ENCODE measurements around the gene AKR1B1. TPM values are rescaled to one million over a fixed set of nuclear protein-coding genes. Genes with fewer than 3 reads are reported as not detected.

The AKR1B1 gene
- total RNA-seq, 2 experiments from 2014 or later = 75.7 to 167 TPM

GRCh38 chr7:134447383-134447782 lies 11.5 kb downstream of the AKR1B1 start:
- Histone ChIP-seq H3K36me3 (ENCODE audit: insufficient read depth, low read length) (peaks cover 95% of the 10 kb centered on the region), H2AFZ (ENCODE audit: low read length) (no peak overlapping the region), H3K4me1 (ENCODE audit: insufficient read depth, low read length, poor library complexity, severe bottlenecking) (no peaks in the 10 kb centered on the region), H3K27ac (ENCODE audit: low read depth, low read length, poor library complexity, severe bottlenecking) (no peak overlapping the region), H3K79me2 (ENCODE audit: insufficient read depth, low read depth, low read length) (no peaks in the 10 kb centered on the region), H4K20me1 (ENCODE audit: insufficient read depth, low read length) (no peaks in the 10 kb centered on the region), H3K9me2 (ENCODE audit: insufficient read depth, low read length) (no peaks in the 10 kb centered on the region), H3K4me2 (ENCODE audit: low read length) (no peak overlapping the region), H3K9me3 (ENCODE audit: low read length) (no peaks in the 10 kb centered on the region), H3K4me3 (ENCODE audit: low read depth, low read length, poor library complexity, severe bottlenecking) (no peak overlapping the region)
- ChIA-PET CTCF (ENCODE audit: unreplicated experiment) (no interaction called here), POLR2A (no interaction called here)
- no peak for DNase-seq (ENCODE audit: low spot score)
- TF ChIP-seq, protein P1, sequence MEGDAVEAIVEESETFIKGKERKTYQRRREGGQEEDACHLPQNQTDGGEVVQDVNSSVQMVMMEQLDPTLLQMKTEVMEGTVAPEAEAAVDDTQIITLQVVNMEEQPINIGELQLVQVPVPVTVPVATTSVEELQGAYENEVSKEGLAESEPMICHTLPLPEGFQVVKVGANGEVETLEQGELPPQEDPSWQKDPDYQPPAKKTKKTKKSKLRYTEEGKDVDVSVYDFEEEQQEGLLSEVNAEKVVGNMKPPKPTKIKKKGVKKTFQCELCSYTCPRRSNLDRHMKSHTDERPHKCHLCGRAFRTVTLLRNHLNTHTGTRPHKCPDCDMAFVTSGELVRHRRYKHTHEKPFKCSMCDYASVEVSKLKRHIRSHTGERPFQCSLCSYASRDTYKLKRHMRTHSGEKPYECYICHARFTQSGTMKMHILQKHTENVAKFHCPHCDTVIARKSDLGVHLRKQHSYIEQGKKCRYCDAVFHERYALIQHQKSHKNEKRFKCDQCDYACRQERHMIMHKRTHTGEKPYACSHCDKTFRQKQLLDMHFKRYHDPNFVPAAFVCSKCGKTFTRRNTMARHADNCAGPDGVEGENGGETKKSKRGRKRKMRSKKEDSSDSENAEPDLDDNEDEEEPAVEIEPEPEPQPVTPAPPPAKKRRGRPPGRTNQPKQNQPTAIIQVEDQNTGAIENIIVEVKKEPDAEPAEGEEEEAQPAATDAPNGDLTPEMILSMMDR (conservative IDR thresholded peaks at IDR 0.05; ENCODE audit: low read length) = no peak
- no peak for TF ChIP-seq EZH2phosphoT487 (IDR thresholded peaks at IDR 0.05; ENCODE audit: borderline replicate concordance, low read depth, low read length)
- no TSS peak for BruUV-seq (replicated peaks)
- intact Hi-C loops (cut with micrococcal nuclease; ENCODE audit: unreplicated experiment) = no loop called here

DNA sequence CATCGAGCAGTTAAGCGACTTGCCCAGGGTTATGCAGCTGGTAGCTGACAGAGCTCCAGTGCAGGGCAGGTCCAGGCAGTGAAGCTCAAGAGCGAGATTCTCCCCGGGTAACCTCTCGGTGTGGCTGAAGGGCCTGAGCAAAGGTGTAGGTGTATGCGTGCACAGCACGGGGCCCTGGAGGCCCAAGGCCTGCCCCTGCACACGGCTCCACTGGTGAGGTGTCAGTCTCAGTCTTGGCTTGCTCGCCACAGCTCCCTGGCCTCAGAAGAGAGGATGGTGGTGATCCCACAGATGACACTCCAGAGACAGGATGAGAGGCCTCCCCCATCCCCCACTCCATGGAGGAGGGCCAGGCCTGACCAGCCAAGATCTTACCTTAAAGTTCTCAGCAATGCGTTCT lies 12.0 kb downstream of the AKR1B1 start:
- ChIA-PET POLR2A (interaction anchor here (0.7 kb wide), 1 partner anchor 12 kb away, joined by 3 read pairs; the partner anchor contains the start of gene AKR1B1), CTCF (ENCODE audit: unreplicated experiment) (no interaction called here)
- BruUV-seq (replicated peaks) = no TSS peak
- no peak for TF ChIP-seq EZH2phosphoT487 (IDR thresholded peaks at IDR 0.05; ENCODE audit: borderline replicate concordance, low read depth, low read length)
- TF ChIP-seq, protein P1 (conservative IDR thresholded peaks at IDR 0.05; ENCODE audit: low read length) = no peak
- intact Hi-C loops (cut with micrococcal nuclease; ENCODE audit: unreplicated experiment) = no loop called here
- H3K9me2 ChIP-seq (ENCODE audit: insufficient read depth, low read length) = no peaks in the 10 kb centered on the region
- H3K4me1 ChIP-seq (ENCODE audit: insufficient read depth, low read length, poor library complexity, severe bottlenecking) = no peaks in the 10 kb centered on the region
- H3K27ac ChIP-seq (ENCODE audit: low read depth, low read length, poor library complexity, severe bottlenecking) = no peak overlapping the region
- H3K4me3 ChIP-seq (ENCODE audit: low read depth, low read length, poor library complexity, severe bottlenecking) = no peak overlapping the region
- H2AFZ ChIP-seq (ENCODE audit: low read length) = no peak overlapping the region
- H3K36me3 ChIP-seq (ENCODE audit: insufficient read depth, low read length) = peaks cover 97% of the 10 kb centered on the region
- H3K4me2 ChIP-seq (ENCODE audit: low read length) = no peak overlapping the region
- H3K79me2 ChIP-seq (ENCODE audit: insufficient read depth, low read depth, low read length) = no peaks in the 10 kb centered on the region
- no peaks in the 10 kb centered on the region for H3K9me3 ChIP-seq (ENCODE audit: low read length)
- no peak for DNase-seq (ENCODE audit: low spot score)
- no peaks in the 10 kb centered on the region for H4K20me1 ChIP-seq (ENCODE audit: insufficient read depth, low read length)

DNA sequence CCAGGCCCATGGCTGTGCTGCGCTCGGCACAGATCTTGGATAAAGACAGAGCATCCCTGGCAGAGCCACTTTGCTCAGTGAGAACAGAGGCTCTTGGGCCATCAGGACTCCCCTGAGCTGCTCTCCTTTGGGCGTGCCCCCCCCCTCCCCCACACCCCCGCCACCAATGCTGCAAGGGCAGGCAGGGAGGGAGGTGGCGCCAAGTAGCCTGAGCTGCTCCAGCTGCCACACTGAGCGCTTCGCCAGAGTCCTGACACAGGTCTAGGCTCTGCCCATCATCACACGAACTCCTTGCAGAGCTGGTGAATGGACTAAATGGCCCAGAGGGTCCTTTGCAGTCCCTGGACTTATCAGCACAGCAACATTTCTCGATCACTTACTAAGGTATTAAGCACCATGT lies 12.5 kb downstream of the AKR1B1 start:
- Histone ChIP-seq H3K4me1 (ENCODE audit: insufficient read depth, low read length, poor library complexity, severe bottlenecking) (no peaks in the 10 kb centered on the region), H3K79me2 (ENCODE audit: insufficient read depth, low read depth, low read length) (no peaks in the 10 kb centered on the region), H3K4me3 (ENCODE audit: low read depth, low read length, poor library complexity, severe bottlenecking) (no peak overlapping the region), H3K27ac (ENCODE audit: low read depth, low read length, poor library complexity, severe bottlenecking) (no peak overlapping the region), H4K20me1 (ENCODE audit: insufficient read depth, low read length) (no peaks in the 10 kb centered on the region), H3K9me3 (ENCODE audit: low read length) (no peaks in the 10 kb centered on the region), H3K4me2 (ENCODE audit: low read length) (no peak overlapping the region), H3K36me3 (ENCODE audit: insufficient read depth, low read length) (peaks cover 97% of the 10 kb centered on the region), H3K9me2 (ENCODE audit: insufficient read depth, low read length) (no peaks in the 10 kb centered on the region), H2AFZ (ENCODE audit: low read length) (no peak overlapping the region)
- CTCF ChIA-PET (ENCODE audit: unreplicated experiment) = no interaction called here
- intact Hi-C loops (cut with micrococcal nuclease; ENCODE audit: unreplicated experiment) = no loop called here
- no peak for TF ChIP-seq EZH2phosphoT487 (IDR thresholded peaks at IDR 0.05; ENCODE audit: borderline replicate concordance, low read depth, low read length)
- TF ChIP-seq, protein P1 (conservative IDR thresholded peaks at IDR 0.05; ENCODE audit: low read length) = no peak
- no TSS peak for BruUV-seq (replicated peaks)
- POLR2A ChIA-PET = interaction anchor here (0.5 to 0.8 kb wide), 4 partner anchors 12 to 543 kb away, joined by 3 to 4 read pairs (median 3); partner anchors contain the start of gene AKR1B1
- DNase-seq (ENCODE audit: low spot score) = no peak

All from OCI-LY7 (cell line).